ENCODE results near the gene GATA2. TPM values are rescaled to one million over a fixed set of nuclear protein-coding genes. Genes with fewer than 3 reads are reported as not detected.

GATA2 gene
- total and polyA plus RNA-seq, 4 donors, result 0.99 to 5.2 (median 4.4) TPM

- H3K27me3 ChIP-seq (ENCODE audit: control insufficient read depth, insufficient read depth, low read length), result peaks cover 26% of the 10 kb centered on the region
- no peak for DNase-seq (ENCODE audit: low read depth in 4 of 6, low spot score in 6 of 6)
- no peaks in the 10 kb centered on the region for H3K36me3 ChIP-seq (ENCODE audit: control insufficient read depth, insufficient read depth, low read length)
- H3K4me3 ChIP-seq (ENCODE audit: low read depth, low read length), result no peak overlapping the region
- WGBS (ENCODE audit: insufficient coverage), result 72% methylated on average over 7 of the region's 12 CpGs
- H3K9me3 ChIP-seq (ENCODE audit: control insufficient read depth, insufficient read depth, low read length), result peaks cover 6% of the 10 kb centered on the region
- H3K4me1 ChIP-seq (ENCODE audit: control insufficient read depth, insufficient read depth, low read length), result no peaks in the 10 kb centered on the region
- no peak overlapping the region for H3K27ac ChIP-seq (ENCODE audit: low read depth, low read length)
These were observed 25.8 kb upstream of the GATA2 start for GRCh38 chr3:128518587-128519490.

- Histone ChIP-seq H3K27me3 (ENCODE audit: control insufficient read depth, insufficient read depth, low read length) (peaks cover 26% of the 10 kb centered on the region), H3K4me3 (ENCODE audit: low read depth, low read length) (no peak overlapping the region), H3K4me1 (ENCODE audit: control insufficient read depth, insufficient read depth, low read length) (no peaks in the 10 kb centered on the region), H3K36me3 (ENCODE audit: control insufficient read depth, insufficient read depth, low read length) (no peaks in the 10 kb centered on the region), H3K27ac (ENCODE audit: low read depth, low read length) (no peak overlapping the region), H3K9me3 (ENCODE audit: control insufficient read depth, insufficient read depth, low read length) (peaks cover 6% of the 10 kb centered on the region)
- no peak for DNase-seq (ENCODE audit: low read depth in 4 of 6, low spot score in 6 of 6)
- WGBS (ENCODE audit: insufficient coverage), result 71% methylated on average over 3 of the region's 4 CpGs
These were observed 24.6 kb upstream of the GATA2 start for GRCh38 chr3:128517648-128518047.

- Histone ChIP-seq H3K36me3 (ENCODE audit: control insufficient read depth, insufficient read depth, low read length) (no peaks in the 10 kb centered on the region), H3K4me1 (ENCODE audit: control insufficient read depth, insufficient read depth, low read length) (no peaks in the 10 kb centered on the region), H3K27me3 (ENCODE audit: control insufficient read depth, insufficient read depth, low read length) (peaks cover 18% of the 10 kb centered on the region), H3K27ac (ENCODE audit: low read depth, low read length) (no peak overlapping the region), H3K4me3 (ENCODE audit: low read depth, low read length) (no peak overlapping the region), H3K9me3 (ENCODE audit: control insufficient read depth, insufficient read depth, low read length) (peaks cover 6% of the 10 kb centered on the region)
- no CpG with 5 or more reads among the region's 1 CpG for WGBS (ENCODE audit: insufficient coverage)
- DNase-seq (ENCODE audit: low read depth in 4 of 6, low spot score in 6 of 6), result no peak
These were observed 23.0 kb upstream of the GATA2 start for GRCh38 chr3:128515967-128516366.

GRCh38 chr3:128508852-128509251 lies 15.9 kb upstream of the GATA2 start:
- H3K4me3 ChIP-seq (ENCODE audit: low read depth, low read length), result no peak overlapping the region
- no peak overlapping the region for H3K27ac ChIP-seq (ENCODE audit: low read depth, low read length)
- 100% methylated on average over 5 of the region's 5 CpGs for WGBS (ENCODE audit: insufficient coverage)
- no peak for DNase-seq (ENCODE audit: low read depth in 4 of 6, low spot score in 6 of 6)
- H3K36me3 ChIP-seq (ENCODE audit: control insufficient read depth, insufficient read depth, low read length), result no peaks in the 10 kb centered on the region
- peaks cover under 1% of the 10 kb centered on the region for H3K9me3 ChIP-seq (ENCODE audit: control insufficient read depth, insufficient read depth, low read length)
- no peaks in the 10 kb centered on the region for H3K4me1 ChIP-seq (ENCODE audit: control insufficient read depth, insufficient read depth, low read length)
- H3K27me3 ChIP-seq (ENCODE audit: control insufficient read depth, insufficient read depth, low read length), result no peaks in the 10 kb centered on the region

- Histone ChIP-seq H3K9me3 (ENCODE audit: control insufficient read depth, insufficient read depth, low read length) (no peaks in the 10 kb centered on the region), H3K27ac (ENCODE audit: low read depth, low read length) (no peak overlapping the region), H3K27me3 (ENCODE audit: control insufficient read depth, insufficient read depth, low read length) (peaks cover 6% of the 10 kb centered on the region), H3K4me3 (ENCODE audit: low read depth, low read length) (no peak overlapping the region), H3K4me1 (ENCODE audit: control insufficient read depth, insufficient read depth, low read length) (no peaks in the 10 kb centered on the region), H3K36me3 (ENCODE audit: control insufficient read depth, insufficient read depth, low read length) (no peaks in the 10 kb centered on the region)
- 71% methylated on average over 1 of the region's 2 CpGs for WGBS (ENCODE audit: insufficient coverage)
- DNase-seq (ENCODE audit: low read depth in 4 of 6, low spot score in 6 of 6), result no peak
These were observed 13.8 kb upstream of the GATA2 start for GRCh38 chr3:128506754-128507153.

GRCh38 chr3:128505771-128506170 lies 12.8 kb upstream of the GATA2 start:
- no peak for DNase-seq (ENCODE audit: low read depth in 4 of 6, low spot score in 6 of 6)
- Histone ChIP-seq H3K27ac (ENCODE audit: low read depth, low read length) (no peak overlapping the region), H3K9me3 (ENCODE audit: control insufficient read depth, insufficient read depth, low read length) (no peaks in the 10 kb centered on the region), H3K27me3 (ENCODE audit: control insufficient read depth, insufficient read depth, low read length) (peaks cover 6% of the 10 kb centered on the region), H3K4me3 (ENCODE audit: low read depth, low read length) (no peak overlapping the region), H3K4me1 (ENCODE audit: control insufficient read depth, insufficient read depth, low read length) (no peaks in the 10 kb centered on the region), H3K36me3 (ENCODE audit: control insufficient read depth, insufficient read depth, low read length) (no peaks in the 10 kb centered on the region)
- WGBS (ENCODE audit: insufficient coverage), result 100% methylated on average over 1 of the region's 3 CpGs

- DNase-seq (ENCODE audit: low read depth in 4 of 6, low spot score in 6 of 6), result no peak
- no peak overlapping the region for H3K27ac ChIP-seq (ENCODE audit: low read depth, low read length)
- H3K36me3 ChIP-seq (ENCODE audit: control insufficient read depth, insufficient read depth, low read length), result no peaks in the 10 kb centered on the region
- no peaks in the 10 kb centered on the region for H3K4me1 ChIP-seq (ENCODE audit: control insufficient read depth, insufficient read depth, low read length)
- H3K9me3 ChIP-seq (ENCODE audit: control insufficient read depth, insufficient read depth, low read length), result no peaks in the 10 kb centered on the region
- peaks cover 9% of the 10 kb centered on the region for H3K27me3 ChIP-seq (ENCODE audit: control insufficient read depth, insufficient read depth, low read length)
- WGBS (ENCODE audit: insufficient coverage), result 92% methylated on average over 6 of the region's 12 CpGs
- H3K4me3 ChIP-seq (ENCODE audit: low read depth, low read length), result no peak overlapping the region
These were observed 12.1 kb upstream of the GATA2 start for GRCh38 chr3:128504963-128505730.

- no peaks in the 10 kb centered on the region for H3K9me3 ChIP-seq (ENCODE audit: control insufficient read depth, insufficient read depth, low read length)
- H3K36me3 ChIP-seq (ENCODE audit: control insufficient read depth, insufficient read depth, low read length), result no peaks in the 10 kb centered on the region
- no peak overlapping the region for H3K27ac ChIP-seq (ENCODE audit: low read depth, low read length)
- no peaks in the 10 kb centered on the region for H3K4me1 ChIP-seq (ENCODE audit: control insufficient read depth, insufficient read depth, low read length)
- DNase-seq (ENCODE audit: low read depth in 4 of 6, low spot score in 6 of 6), result no peak
- no peak overlapping the region for H3K4me3 ChIP-seq (ENCODE audit: low read depth, low read length)
- 88% methylated on average over 8 of the region's 8 CpGs for WGBS (ENCODE audit: insufficient coverage)
- H3K27me3 ChIP-seq (ENCODE audit: control insufficient read depth, insufficient read depth, low read length), result peaks cover 15% of the 10 kb centered on the region
These were observed 11.5 kb upstream of the GATA2 start for GRCh38 chr3:128504533-128504915.

GRCh38 chr3:128503751-128504532 lies 10.9 kb upstream of the GATA2 start:
- 92% methylated on average over 10 of the region's 10 CpGs for WGBS (ENCODE audit: insufficient coverage)
- Histone ChIP-seq H3K4me3 (ENCODE audit: low read depth, low read length) (no peak overlapping the region), H3K27me3 (ENCODE audit: control insufficient read depth, insufficient read depth, low read length) (peaks cover 21% of the 10 kb centered on the region), H3K36me3 (ENCODE audit: control insufficient read depth, insufficient read depth, low read length) (no peaks in the 10 kb centered on the region), H3K27ac (ENCODE audit: low read depth, low read length) (no peak overlapping the region), H3K4me1 (ENCODE audit: control insufficient read depth, insufficient read depth, low read length) (no peaks in the 10 kb centered on the region), H3K9me3 (ENCODE audit: control insufficient read depth, insufficient read depth, low read length) (no peaks in the 10 kb centered on the region)
- DNase-seq (ENCODE audit: low read depth in 4 of 6, low spot score in 6 of 6), result no peak

Data from spinal cord (tissue), 10 donors.